Measurements from ENCODE around the gene GLRX5.
A peak's percentile ranks its signal among the peaks of the same experiment; 100 is the strongest.

Gene GLRX5

DNA sequence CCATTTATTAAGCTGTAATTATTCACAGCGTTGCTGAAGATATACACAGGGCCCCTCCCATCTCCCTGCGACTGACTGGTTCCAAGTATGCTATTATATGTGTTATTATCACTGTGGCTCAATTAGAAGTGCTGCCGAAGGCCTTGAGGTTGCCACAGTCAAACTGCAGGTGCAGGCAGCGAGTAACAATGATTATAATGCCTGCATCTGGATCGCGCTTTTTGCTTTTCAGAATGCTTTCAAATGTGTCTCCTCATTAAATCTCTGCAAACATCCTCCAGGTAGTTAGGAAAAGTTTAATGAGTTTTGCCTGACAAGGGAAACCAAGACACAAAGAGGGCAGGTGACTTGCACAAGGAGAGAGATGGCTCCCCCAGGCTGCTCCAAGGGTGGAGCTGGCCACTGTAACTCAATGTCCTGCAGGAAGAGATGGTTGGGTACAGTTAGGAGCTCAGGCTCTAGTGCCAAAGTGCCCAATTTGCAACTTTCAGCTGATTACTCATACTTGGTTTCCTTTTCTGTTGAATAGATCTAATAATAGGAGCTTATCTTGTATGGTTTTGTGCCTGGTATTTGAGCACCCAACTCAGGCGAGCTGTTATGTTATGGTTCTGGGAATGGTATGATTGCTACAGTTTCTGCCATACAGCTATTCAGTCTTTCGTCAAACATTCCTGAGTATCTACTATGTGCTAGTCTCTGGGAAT lies 16.7 kb upstream of the GLRX5 start:
- no peak for DNase-seq

- peak in 3 of 4 experiments; percentile 33 to 56 (median 47) for DNase-seq
Measured at GRCh38 chr14:95519699-95520098, 15.2 kb upstream of the GLRX5 start.

DNA sequence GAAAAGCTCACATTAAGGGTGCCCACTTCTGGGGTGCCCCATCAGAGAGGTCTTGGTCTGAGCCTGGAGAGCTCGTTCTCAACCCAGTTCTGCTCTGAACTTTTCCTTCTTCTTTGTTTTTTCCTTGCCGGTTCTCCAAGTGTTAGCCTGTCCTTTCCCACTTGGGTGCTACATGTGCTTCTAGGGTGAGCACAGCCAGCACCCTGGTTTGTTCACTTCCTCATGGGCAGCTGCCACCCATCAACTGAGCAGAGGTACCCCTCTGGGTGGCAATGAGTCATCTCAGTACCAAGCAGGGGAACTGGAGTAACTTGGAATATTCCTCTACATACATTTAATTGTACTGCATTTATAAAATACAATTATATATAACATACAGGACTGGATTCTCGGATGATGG lies 14.5 kb upstream of the GLRX5 start:
- no peak for DNase-seq

DNA sequence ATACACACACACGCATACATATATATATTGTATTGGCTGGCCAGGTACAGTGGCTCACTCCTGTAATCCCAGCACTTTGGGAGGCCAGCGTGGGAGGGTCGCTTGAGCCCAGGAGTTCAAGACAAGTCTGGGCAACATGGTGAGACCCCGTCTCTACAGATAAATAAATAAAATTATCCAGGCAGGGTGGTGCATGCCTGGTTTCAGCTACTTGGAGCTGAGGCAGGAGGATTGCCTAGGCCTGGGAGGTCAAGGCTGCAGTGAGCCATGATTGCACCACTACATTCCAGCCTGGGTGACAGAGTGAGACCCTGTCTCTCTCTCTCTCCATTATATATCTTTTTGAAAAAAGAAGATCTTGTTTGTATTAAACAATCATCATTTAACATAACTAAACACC lies 13.8 kb upstream of the GLRX5 start:
- DNase-seq: no peak

DNA sequence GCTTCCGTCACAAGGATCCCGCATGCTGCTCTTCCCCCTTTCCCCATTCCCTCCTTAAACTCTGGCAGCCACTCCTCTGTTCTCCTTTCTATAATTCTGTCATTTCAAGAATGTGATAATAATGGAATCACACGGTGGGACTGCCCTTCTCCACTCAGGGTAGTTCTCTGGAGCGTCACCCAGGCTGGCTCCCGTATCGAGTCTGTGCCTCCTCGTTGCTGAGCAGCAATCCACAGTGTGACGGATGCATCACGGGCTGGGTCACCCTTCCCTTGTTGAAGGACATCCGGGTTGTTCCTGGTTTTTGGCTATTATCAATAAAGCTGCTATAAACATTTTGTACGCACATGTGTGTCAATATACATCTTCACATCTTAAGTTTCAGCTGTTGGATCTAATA lies 12.7 kb upstream of the GLRX5 start:
- DNase-seq: no peak

GRCh38 chr14:95522556-95522955 lies 12.3 kb upstream of the GLRX5 start:
- no peak for DNase-seq

GRCh38 chr14:95523051-95523814 lies 11.6 kb upstream of the GLRX5 start:
- peak in 2 of 4 experiments; percentile 29 to 51 for DNase-seq

GRCh38 chr14:95523815-95524448 lies 10.9 kb upstream of the GLRX5 start:
- DNase-seq: peak in 1 of 4 experiments; percentile 24

DNA sequence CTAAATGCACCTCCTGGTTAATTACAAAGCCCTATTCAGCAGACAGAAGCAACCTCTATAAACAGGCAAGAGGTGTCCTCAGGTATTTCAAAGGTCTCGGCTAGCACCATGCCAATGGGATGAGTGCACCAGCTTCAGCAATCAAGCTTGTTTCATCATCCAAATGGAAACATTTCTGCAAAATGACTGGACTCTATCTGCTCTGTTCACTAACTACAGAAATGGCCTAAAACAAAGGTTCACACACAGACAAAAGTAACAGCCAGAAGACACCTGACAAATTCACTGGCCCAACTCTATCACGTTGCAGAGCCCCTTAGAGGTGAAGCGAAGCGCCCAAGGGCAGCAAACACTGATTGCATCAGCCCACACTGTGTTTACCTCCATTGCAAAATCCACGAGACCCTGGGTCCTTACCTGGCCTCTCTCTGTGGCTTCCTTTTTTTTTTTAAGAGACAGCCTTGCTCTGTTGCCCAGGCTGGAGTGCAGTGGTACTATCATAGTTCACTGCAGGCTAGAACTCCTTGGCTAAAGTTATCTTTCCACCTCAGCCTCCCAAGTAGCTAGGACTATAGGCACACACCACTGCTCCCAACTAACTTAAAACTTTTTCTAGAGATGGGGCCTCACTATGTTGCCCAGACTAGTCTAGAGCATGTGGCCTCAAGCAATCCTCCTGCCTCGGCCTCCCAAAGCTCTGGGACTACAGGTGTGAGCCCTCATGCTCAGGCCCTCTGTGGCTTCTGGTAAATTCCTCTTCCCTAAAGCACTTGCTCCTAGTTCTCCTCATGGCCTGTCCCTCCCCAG lies 9.9 kb upstream of the GLRX5 start:
- no peak for DNase-seq

GRCh38 chr14:95525999-95526398 lies 8.9 kb upstream of the GLRX5 start:
- no peak for DNase-seq

GRCh38 chr14:95526483-95527386 lies 8.1 kb upstream of the GLRX5 start:
- DNase-seq: no peak

DNA sequence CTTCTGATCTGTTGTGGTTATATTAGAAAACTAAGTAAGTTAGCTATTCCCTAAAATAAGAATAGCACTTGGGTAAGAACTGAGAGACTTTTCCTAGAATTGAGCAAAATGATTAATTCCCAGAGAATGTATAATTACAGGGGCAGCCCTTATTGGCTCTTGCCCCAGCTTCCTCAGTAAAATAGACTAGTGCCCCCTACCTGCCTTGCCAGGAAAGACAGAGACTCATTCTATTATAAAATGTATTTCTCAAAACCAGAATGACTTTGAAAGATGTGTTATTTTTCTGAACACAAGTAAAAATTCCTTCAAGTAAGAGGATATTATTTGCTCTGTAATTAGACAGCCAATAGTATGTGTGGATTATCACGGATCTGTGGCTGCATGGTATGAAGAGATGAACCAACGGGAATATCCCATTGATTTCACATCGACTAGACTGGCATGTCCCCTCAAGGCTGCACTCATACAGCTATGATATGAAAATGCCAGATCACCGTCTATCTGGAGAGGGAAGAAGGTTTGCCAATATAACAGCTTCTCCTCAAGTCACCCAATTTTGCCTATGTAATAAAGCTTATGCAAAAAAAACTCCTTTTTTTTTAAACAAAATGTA lies 7.4 kb upstream of the GLRX5 start:
- peak in 2 of 4 experiments; percentile 13 to 43 for DNase-seq

DNA sequence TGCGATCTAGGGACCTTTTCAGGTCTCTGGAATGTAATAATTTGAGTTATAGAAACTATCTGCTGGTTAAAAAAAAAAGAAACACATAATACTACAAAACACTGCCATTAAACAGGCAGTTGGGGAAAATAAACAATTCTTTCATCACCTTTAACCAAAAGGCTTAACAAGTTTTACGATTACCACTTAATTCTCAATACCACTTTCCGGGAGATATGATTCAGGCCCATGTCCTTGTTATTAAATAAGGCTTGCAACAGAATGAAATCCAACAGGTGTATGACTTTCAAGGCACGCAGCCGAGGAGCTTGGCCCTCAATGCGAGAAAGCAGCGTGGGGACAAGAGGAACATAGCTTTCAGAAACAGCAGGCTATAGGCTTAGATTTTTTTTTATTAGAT lies 5.6 kb upstream of the GLRX5 start:
- no peak for DNase-seq

DNA sequence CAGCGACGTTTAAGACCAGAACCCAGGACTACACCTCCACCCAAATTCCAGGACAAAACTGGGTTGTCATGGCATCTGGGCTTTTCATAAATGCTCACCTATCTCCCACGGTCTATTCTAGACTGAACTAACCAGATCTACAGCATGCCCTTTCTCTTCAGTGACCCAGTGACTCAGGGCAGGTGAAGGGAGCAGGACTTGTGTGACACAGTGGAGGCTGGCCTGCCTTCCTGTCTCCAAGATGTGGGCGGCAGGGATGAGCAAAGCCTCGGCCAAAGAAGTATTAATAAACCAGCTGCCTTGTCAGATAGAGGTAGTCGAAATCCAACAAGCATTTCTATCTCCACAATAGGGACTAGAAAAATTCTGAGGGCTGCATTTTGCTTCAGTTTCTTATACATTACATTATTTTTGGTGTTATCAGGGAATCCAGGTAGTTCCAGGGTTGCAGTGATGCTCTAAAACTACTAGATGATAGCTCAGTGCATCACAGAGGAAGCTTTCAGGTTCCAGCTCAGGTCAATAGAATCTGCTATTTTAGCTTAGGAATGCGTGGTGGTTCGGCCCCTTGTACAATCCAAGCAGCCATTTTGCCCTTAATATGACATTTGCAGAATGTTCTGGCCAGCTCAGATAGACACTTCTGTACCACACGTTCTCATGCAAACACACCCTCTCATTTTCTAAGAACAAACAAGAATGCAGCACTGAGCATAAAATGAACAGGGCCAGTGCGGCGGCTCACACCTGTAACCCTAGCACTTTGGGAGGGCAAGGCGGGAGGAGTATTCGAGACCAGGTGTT lies 4.2 kb upstream of the GLRX5 start:
- DNase-seq: no peak

GRCh38 chr14:95531473-95531872 lies 3.4 kb upstream of the GLRX5 start:
- no peak for DNase-seq

DNA sequence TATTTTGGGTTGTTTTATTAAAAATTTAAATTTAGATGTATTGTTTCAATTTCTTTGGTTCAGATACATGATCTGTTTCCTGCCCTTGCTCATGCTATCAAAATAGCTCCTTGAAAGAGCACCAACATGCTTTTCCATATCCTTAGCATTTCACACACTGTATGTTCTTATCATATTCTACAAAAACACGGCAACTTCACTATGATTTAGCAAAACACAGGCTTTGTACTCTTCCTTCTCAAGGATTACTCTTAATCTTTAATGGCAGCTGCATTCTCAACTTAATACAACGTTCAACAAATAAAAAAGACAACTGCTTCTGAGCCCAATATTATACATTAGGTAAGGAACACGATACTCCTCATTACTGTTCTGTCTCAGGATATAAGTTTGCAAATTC lies 2.9 kb upstream of the GLRX5 start:
- DNase-seq: no peak

- no peak for DNase-seq
Measured at GRCh38 chr14:95533391-95533821, 1.4 kb upstream of the GLRX5 start.

DNA sequence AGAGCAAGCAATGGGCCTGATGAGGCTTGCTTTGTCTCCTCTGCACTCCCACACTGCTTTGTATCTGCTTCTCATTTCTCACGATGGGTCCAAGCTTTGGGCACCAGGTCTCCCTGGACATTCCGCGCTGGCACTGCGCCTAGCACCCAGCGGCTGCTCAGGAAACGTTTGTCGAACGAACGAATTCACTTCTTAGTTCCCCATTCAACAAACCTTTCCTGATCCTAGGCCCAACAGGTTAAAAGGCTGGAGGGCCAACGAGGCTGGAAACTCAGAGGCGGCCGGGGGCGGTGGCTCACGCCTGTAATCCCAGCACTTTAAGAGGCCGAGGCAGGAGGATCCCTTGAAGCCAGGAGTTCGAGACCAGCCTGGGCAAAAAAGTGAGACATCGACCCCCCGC lies 1.0 kb upstream of the GLRX5 start:
- no peak for DNase-seq

- no peak for DNase-seq
Measured at GRCh38 chr14:95535226-95536021, 574 bp downstream of the GLRX5 start.

All from activated CD4-positive, CD25-positive, alpha-beta regulatory T cell (primary cell).